ACHN (cell line): Measurements from ENCODE around the gene CTLA4.

Experiments
- DNase-seq: peaks from one replicate; pipeline ENCODE4 v3.0.0-alpha.2; 2015
- in situ Hi-C: cut with HindIII; loops from 2 replicates; pipeline ENCODE4 v1.10.0; 2017; ENCODE audit warnings: low sequenced_read_pairs, low pct_ligation_motif_present, low pct_unique_long_range_greater_than_20kb

CTLA4 gene

GRCh38 chr2:203867561-203868200 is at the start of gene CTLA4:
Gene CTLA4 (plus strand): TSS chr2:203867771. CDS start chr2:203867943, 172 bp downstream.
- DNase-seq: no peak
- in situ Hi-C loops: no loop called here

GRCh38 chr2:203818656-203819055 is 48.9 kb upstream of the CTLA4 start:
- DNase-seq: no peak
- in situ Hi-C loops: no loop called here

- DNase-seq: no peak
- in situ Hi-C loops: no loop called here
Observed at GRCh38 chr2:203819434-203820133, 48.0 kb upstream of the CTLA4 start.

GRCh38 chr2:203820969-203821368 is 46.6 kb upstream of the CTLA4 start:
- in situ Hi-C loops: no loop called here
- DNase-seq: no peak

- in situ Hi-C loops: no loop called here
- no peak for DNase-seq
Observed at GRCh38 chr2:203822240-203822639, 45.3 kb upstream of the CTLA4 start.

- in situ Hi-C loops: no loop called here
Observed at GRCh38 chr2:203823173-203823572, 44.4 kb upstream of the CTLA4 start.

GRCh38 chr2:203824057-203824456 is 43.5 kb upstream of the CTLA4 start:
- in situ Hi-C loops: no loop called here
- DNase-seq: no peak

More at GRCh38 chr2:203823173-203823572, 44.4 kb upstream of the CTLA4 start:
- DNase-seq: no peak

- no peak for DNase-seq
- in situ Hi-C loops: no loop called here
Observed at GRCh38 chr2:203824603-203825002, 43.0 kb upstream of the CTLA4 start.

GRCh38 chr2:203826704-203827103 is 40.9 kb upstream of the CTLA4 start:
- in situ Hi-C loops: no loop called here
- no peak for DNase-seq

- in situ Hi-C loops: no loop called here
- no peak for DNase-seq
Observed at GRCh38 chr2:203830304-203831055, 37.1 kb upstream of the CTLA4 start.

- no peak for DNase-seq
- in situ Hi-C loops: no loop called here
Observed at GRCh38 chr2:203835420-203835819, 32.2 kb upstream of the CTLA4 start.

GRCh38 chr2:203835892-203836800 is 31.4 kb upstream of the CTLA4 start:
- in situ Hi-C loops: no loop called here
- no peak for DNase-seq

- in situ Hi-C loops: no loop called here
- no peak for DNase-seq
Observed at GRCh38 chr2:203840655-203841205, 26.8 kb upstream of the CTLA4 start.

GRCh38 chr2:203841654-203842053 is 25.9 kb upstream of the CTLA4 start:
- in situ Hi-C loops: no loop called here
- DNase-seq: no peak

- no peak for DNase-seq
- in situ Hi-C loops: no loop called here
Observed at GRCh38 chr2:203842373-203842772, 25.2 kb upstream of the CTLA4 start.

GRCh38 chr2:203846490-203847105 is 21.0 kb upstream of the CTLA4 start:
- no peak for DNase-seq
- in situ Hi-C loops: no loop called here

- in situ Hi-C loops: no loop called here
- no peak for DNase-seq
Observed at GRCh38 chr2:203849010-203849409, 18.6 kb upstream of the CTLA4 start.

- no peak for DNase-seq
- in situ Hi-C loops: no loop called here
Observed at GRCh38 chr2:203852760-203853159, 14.8 kb upstream of the CTLA4 start.
